CD4-positive, alpha-beta T cell treated with Interleukin-12 subunit alpha and Interleukin-12 subunit beta, for 1 hour (primary cell): ENCODE measurements around the gene PRSS2.
"Not testable (repeated sequence)": the region's sequence is repeated elsewhere in the genome, so short reads cannot be mapped to it uniquely, and the experiment has no call there.

Experiments
- DNase-seq: peaks from one replicate; pipeline ENCODE4 v3.0.0-alpha.2; 2020

The PRSS2 gene

DNA sequence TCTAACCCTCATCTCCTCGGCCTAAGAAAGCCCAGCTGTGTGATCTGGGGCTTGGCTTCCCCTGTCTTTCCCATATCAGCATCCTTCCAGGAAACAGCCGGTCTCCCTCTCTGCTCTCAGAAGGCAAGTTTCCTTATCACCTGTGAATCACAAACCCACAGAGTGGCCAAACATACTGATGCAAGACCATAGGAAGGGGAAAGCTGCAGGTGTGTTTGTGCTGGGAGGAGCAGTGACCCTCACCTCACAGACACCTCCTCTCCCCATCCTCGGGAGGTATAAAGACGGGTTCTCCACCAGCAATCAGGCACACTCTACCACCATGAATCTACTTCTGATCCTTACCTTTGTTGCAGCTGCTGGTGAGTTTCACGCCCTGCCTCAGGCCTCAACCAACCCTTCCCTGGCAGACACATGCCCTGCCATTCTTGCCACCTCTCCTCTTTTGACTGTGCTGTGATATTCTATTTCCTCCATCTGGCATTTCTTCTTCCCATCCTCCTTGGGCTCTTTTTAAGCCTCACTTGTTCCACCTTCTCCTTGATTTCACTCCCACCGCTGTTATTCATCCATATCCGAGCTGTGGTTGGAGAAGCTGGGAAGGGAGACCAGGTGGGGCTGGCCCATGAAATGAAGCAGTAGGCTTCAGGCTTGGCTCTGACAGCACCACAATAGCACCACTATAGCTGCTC lies at the start of gene PRSS2:
TSS of gene PRSS2 (plus strand) at position 310 of the 692 bp plus-strand sequence. CDS start at position 323, 13 bp downstream.
- DNase-seq, result no peak

DNA sequence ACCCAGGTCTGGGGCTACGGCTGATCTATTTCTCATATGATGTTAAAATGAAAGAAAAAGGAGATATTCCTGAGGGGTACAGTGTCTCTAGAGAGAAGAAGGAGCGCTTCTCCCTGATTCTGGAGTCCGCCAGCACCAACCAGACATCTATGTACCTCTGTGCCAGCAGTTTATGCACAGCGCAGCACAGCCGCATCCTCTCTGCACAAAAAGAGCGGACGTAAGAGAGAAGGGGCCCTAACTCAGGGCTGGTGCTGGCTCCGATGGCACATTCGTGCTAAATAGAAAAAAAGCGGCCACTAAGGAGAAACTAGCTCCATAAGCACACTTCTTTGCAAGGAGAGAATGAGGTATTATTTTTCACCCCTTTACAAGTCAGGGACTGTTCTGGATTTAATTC lies 49.8 kb upstream of the PRSS2 start:
- no peak for DNase-seq

DNA sequence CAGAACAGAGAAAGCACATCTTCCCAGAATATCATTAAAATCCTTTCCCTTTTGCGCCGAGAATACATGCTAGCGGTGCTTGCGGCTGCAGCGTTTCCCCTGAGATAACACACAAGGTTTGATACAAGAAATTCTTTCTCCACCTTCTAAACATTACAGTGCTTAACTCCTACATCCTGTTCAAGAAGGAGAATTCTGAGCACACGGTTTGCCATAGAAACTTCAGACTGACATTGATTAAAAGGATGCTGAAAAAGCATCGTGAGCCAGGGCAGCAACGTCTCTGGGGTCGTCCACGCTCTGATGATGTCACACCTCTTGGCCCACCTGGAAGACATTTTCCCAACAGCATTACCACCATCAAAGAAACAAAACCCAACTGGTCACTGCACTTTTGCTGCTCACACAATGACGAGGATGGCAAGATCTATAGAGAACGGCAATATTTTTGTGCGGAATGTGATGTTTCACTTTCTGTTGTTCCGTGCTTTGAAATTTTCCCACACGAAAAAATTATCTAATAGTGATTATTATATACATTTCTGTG lies 48.4 kb upstream of the PRSS2 start:
- DNase-seq, result no peak

DNA sequence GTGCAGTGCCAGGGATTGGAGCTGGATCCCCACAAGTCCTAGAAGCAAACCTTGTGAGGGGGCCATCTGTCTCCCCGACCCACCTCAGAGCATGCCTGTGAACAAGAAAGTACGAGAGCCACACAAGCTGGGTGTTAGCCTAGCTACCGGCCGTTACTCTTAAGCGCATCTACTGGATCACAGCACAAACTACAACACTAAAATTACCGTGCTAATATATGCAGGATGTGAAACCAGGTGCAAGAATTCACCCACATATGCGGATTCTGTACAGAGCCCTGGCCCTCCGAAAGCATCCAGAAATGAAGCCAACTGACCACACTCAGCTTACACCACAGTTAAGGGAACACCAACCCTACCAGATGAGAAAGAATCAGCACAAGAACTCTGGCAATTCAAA lies 37.5 kb upstream of the PRSS2 start:
- no peak for DNase-seq

DNA sequence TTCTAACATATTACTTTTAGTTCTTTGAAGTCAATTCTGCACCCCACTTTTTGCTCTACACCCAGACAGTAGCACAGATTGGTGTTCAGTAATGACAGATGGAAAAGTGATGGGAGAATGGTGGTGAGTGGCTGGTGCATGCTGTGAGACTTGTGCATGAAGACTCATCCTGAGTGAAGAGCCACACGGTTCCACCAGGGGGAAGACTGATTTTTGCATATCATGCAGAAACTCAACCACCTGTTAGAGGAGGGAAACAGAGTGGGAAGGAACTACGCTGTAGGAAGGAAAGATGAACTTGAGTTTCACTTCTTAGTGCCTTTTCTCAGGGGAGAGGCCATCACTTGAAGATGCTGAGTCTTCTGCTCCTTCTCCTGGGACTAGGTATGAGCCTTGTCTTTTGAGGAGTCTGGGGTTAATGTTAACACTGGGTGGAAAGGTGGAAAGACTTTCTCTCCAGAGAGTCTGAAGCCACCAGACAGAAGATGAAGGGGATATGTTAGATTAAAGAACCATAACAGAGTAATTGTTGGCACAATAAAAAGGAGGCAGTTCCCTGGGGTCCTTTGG lies 30.8 kb upstream of the PRSS2 start:
- DNase-seq, result no peak

DNA sequence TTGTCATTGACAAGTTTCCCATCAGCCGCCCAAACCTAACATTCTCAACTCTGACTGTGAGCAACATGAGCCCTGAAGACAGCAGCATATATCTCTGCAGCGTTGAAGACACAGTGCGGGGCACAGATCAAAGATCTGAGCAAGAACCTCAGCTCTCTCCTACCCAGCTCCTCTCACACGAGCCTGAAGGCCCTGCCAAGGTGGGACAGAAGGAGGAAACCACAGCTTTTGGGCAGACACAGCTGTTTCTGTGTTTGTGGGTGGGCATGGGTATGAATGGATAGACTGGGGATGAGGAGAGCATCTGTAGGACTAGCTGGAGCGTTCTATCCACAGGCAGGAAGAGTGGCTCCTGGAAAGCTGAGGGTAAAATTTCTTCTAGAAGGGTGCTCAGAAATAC lies 30.0 kb upstream of the PRSS2 start:
- no peak for DNase-seq

DNA sequence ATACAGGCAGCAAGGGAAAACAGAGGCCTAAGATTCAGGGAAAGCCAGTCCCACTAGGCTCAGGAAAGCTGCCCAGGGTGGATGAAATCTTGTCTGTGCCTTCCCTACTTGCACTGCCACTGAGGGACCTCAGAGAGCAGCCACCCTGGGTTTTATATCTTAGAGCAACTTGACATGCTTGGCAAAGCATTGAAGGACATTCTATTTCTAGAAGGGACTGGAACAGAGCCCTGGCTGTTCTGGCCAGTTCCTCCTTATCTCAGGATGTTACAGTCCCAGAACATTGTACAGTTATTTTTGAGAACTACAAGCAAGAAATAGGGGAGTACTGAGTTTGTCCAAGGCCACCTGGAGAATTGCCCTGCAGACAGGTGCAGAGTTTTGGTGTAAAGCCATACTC lies 28.8 kb upstream of the PRSS2 start:
- DNase-seq, result not testable (repeated sequence)

DNA sequence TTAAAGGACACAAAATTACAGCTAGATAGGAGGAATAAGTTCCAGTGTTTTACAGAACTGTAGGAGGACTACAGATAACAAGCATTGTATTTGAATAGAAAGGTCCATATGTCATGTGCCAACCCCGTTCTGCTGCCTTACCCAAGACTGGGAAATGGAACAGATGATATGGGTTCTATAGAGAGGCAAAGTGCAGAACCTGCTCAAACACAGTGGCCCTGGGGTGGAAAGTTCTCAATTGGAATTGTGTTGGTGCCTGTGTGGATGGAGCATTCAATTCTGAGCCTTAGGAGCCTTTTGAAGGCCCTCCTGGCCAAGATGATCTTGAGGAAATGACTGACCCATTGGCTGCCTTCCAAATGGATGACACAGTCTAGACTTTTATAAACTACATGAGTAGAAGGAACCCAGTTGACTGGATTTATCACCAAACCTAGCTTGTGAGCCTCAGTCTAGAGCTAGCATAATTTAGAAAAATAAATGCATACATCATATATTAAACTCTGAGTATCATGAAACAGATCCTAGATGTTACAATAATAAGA lies 25.6 kb upstream of the PRSS2 start:
- DNase-seq, result no peak

DNA sequence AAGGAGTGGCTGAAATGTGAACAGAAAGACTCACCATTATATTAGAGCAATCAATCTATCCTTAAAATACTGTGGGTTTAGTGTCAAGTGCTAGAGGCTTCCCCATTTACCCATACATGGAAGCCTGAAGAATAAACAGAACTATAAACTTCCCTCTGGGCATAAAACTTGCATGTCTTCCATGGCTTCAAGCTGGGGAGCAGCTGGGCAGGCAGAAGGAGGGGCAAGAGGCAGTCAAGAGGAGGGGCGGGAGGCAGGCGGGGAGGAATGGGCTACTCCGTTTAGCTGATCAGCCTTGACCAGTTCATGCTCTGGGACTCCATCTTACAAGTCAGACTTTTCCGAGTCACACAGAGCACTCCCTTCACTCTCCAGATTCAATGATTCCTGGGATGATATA lies 25.0 kb upstream of the PRSS2 start:
- no peak for DNase-seq

DNA sequence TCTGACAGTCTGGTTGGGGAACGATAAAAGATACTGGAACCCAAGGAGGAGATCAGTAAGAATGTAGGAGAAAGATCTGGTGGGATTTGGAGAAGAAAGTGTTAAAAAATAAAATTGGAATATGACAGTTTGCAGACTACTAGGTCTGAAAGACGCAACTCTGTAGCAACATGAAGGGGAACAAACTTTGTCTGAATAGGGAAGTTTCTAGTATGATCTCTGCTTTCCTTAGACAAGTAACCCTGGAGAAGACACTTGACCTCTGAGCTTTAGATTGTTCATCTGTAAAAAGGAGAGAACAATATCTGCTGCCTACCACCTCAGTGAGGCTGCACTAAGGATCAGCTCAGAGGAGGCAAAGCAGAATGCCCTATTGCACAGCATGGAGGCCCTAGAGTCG lies 24.5 kb upstream of the PRSS2 start:
- no peak for DNase-seq

DNA sequence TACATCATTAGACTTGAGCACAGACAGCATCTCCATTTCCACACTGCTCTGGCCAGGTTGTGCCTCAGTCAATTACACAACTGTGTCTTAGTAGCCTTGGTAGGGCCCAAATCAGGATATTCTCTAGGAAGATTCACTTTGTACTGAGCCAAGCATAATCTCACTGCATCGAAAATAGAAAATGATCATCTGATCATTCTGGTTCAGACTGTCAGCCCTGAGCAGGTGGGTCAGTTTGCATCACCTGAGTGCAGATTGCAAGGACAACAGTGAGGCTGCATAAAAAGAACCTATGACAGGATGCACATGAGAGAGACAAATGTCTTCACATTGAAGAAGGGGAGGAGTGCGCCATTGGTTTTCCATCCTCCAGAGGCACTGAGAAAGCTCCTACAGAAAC lies 22.4 kb upstream of the PRSS2 start:
- not testable (repeated sequence) for DNase-seq

DNA sequence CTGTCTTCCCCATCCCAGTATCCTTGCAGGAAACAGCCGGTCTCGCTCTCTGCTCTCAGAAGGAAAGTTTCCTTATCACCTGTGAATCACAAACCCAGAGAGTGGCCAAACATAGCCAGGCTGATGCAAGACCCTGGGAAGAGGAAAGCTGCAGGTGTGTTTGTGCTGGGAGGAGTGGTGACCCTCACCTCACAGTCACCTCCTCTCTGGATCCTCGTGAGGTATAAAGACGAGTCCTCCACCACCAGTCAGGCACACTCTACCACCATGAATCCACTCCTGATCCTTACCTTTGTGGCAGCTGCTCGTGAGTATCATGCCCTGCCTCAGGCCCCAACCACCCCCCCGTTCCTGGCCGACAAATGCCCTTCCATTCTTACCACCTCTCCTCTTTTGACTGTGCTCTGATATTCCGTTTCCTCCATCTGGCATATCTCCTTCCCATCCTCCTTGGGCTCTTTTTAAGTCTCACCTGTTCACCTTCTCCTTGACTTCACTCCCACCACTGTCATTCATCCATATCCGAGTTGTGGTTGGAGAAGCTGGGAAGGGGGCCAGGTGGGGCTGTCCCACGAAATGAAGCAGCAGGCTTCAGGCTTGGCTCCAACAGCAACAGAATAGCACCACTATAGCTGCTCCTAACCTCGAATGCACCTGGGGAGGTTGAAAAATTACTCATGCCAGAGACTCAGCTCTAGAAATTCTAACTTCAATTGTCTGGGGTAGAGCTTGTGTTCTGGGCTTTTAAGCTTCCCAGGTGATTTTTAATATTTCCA lies 21.4 kb upstream of the PRSS2 start, which contains the start of gene PRSS1:
TSS of gene PRSS1 (plus strand) at position 255 of the 776 bp plus-strand sequence. CDS start at position 268, 13 bp downstream.
- DNase-seq, result no peak

DNA sequence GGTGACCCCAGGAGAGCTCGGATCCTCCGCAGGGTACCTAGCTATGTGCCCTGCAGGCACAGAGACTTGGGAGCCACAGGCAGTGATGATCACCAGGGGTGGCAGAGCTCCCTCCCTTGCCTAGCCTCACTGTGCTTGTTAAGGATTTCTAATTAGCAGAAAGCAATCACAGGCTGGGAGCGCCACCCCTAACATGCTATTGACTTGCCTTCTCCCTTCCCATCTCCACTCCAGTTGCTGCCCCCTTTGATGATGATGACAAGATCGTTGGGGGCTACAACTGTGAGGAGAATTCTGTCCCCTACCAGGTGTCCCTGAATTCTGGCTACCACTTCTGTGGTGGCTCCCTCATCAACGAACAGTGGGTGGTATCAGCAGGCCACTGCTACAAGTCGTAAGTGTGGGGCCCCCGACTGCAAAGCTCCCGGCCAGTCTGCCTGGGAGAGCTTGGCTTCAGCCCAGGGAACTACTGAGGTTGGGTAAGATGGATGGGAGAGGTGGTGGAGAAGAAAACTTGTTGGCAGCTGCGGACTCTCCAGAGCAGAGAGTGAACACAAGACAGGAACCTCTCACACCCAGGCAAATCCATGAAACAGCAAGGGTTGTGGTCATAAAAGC lies 20.3 kb upstream of the PRSS2 start:
- no peak for DNase-seq

DNA sequence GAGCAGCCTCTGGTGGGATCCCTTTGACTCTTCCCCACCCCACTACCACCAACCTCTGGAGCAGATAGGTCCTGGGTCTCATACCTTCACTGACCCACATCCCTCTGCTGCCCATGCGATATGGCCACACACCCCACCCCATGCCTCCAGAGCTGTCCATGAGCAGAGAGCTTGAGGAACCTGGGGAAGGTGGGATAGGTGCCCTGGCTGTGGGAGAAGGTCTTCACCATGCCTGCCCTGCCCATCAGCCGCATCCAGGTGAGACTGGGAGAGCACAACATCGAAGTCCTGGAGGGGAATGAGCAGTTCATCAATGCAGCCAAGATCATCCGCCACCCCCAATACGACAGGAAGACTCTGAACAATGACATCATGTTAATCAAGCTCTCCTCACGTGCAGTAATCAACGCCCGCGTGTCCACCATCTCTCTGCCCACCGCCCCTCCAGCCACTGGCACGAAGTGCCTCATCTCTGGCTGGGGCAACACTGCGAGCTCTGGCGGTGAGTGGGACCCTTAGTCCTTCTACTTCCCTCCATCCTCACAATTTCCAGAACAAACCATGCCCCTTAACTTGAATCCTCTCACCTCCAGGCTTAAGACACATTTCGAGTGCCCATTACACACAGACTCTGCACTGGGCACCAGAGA lies 19.1 kb upstream of the PRSS2 start:
- DNase-seq, result not testable (repeated sequence)

DNA sequence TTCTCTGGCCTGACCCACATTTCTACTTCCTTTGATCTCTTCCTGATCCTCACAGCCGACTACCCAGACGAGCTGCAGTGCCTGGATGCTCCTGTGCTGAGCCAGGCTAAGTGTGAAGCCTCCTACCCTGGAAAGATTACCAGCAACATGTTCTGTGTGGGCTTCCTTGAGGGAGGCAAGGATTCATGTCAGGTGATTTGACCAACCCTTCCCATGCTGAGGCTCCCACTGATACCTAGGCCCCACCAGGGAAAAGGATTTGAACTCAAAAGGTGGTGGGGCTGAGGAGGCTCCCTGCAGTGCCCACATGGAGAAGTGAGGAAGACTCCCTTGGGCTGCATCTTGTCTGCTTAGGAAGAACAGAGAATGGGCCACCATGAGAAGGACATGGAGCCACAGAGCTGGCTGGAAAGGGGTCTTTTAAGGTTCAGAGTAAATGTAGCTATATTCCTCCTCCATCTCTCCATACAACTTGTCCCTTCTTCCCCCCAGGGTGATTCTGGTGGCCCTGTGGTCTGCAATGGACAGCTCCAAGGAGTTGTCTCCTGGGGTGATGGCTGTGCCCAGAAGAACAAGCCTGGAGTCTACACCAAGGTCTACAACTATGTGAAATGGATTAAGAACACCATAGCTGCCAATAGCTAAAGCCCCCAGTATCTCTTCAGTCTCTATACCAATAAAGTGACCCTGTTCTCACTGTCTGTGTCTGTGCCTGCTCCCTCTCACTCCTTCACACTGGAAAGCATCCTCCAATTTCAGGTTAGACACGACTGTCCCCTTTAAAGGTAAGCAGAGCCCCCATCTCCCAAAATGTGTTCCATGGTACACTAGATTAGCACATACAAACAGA lies 18.2 kb upstream of the PRSS2 start:
- DNase-seq, result no peak

DNA sequence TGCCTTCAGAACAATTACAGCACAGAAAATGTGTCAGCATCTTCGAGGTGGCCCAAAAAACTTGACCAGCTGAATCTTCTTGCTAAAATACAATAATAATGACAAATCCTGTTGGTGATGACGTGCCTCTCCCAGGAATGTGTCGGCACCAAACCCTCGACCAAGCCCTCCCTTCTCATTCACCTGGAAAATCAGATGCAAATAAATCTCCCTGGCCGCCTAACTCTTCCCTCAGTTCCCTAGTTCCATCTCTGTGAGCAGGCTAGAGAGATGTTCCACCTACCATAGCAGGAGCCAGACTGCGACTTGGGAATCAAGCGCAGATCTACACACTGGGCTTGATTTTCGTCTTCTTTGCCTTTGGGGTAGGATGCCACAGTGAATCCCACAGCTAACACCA lies 17.4 kb upstream of the PRSS2 start:
- no peak for DNase-seq

DNA sequence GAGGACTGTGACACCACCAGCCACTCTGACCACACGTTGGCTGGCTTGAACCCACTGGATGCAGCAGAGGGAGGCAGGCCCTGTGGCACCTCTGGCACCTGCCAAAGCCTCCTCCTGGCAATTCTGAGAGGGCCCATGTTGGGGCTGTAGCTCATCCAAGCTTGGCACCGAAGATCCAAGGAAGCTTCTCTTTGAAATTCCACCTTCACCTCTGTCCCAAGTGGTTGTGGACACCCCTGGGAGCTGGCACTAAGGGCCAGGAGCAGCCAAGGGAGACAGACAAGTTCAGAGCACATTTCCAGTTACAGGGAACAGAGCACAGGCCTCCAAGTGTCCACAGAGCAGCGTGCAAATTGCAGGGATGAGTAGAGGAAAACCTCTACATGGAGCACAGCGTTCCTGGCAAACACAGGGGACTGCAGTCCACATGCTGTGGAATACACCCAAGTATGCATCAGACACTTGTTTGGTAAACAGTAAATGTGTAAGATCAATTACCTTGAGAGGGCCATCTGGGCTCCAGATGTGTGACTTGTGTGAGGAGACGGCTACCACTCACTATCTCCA lies 16.8 kb upstream of the PRSS2 start:
- not testable (repeated sequence) for DNase-seq

DNA sequence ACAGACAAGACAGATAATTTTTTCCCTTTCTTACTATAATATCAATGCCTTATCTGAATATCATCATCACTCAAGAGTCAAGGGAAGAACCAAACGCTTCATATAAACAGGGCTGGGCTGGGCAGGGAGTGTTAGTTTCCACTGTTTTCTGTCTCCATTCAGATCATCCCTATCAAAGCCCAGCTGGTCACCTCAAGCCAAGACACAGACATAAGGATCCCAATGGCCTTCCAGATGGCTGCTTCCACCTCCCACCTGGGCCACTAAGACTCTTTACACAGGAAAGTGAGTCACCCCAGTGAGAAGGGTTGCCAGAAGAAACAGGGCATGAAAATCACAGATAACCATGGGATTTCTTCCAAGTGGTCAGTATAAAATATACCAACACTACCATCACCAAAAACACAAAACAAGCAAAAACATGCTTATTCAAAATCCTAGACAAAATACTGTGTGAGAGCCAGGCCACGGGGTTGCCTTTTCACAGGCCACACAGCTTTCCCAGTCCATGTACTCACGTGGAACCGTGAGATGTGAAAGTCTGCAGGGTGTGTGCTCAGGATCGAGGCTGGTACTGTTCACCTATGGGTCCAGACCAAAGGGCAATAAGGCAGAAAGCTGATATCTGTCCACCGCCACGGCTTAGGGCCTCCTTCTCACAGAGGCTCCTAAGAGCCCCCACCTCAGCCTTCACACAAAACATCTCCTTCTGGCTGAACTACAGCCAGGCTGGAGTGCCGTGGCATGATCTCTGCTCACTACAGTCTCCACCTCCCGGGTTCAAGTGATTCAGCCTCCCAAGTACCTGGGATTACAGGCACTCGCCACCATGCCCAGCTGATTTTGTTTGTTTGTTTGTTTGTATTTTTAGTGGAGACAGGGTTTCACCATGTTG lies 15.8 kb upstream of the PRSS2 start:
- no peak for DNase-seq

DNA sequence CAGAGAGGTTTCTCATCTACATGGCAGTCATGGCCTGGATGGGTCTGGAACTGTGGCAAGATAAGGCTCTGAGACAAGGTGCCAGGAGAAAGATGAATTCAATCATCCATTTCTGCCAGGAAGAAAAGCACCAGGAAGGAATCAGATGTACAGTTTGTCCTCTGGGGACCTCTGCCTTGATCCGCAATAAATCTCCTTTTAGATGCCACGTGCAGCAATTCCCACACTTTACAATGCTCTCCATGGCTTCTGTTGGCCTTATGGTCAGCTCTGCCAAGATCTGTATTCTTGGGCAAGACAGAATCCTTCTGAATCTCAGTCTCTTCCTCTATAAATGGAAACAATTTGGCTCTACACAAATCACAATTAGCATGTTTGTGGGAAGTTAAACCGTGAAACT lies 12.5 kb upstream of the PRSS2 start:
- not testable (repeated sequence) for DNase-seq

DNA sequence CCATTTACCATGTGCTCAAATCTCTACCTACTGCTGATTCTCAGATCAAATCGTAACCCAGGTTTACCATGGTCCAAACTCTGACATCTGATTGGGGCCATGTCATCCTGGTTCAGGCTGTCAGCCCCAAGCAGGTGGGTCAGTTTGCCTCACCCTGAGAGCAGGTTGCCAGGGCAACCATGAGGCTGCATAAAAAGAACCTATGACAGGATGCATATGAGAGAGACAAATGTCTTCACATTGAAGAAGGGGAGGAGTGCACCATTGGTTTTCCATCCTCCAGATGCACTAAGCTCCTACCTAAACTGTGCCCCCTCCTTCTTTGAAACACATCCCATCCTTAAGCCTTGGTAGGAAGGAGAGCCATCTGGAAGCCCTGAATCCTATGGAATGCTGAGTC lies 11.3 kb upstream of the PRSS2 start:
- DNase-seq, result no peak
